NCI-H2029 (cell line): ENCODE results near the gene SOCS6.
"Not testable (repeated sequence)": the region's sequence is repeated elsewhere in the genome, so short reads cannot be mapped to it uniquely, and the experiment has no call there.

Source experiments
- DNase-seq: peaks from one replicate; lab custom pipeline; 2025; lab: John Stamatoyannopoulos, UW

Gene SOCS6

GRCh38 chr18:70359071-70359470 lies 70.2 kb downstream of the SOCS6 start:
- DNase-seq = no peak

- DNase-seq = no peak
Observed at GRCh38 chr18:70362258-70362657, 73.4 kb downstream of the SOCS6 start.

- no peak for DNase-seq
Observed at GRCh38 chr18:70363861-70364260, 75.0 kb downstream of the SOCS6 start.

GRCh38 chr18:70365361-70365760 lies 76.5 kb downstream of the SOCS6 start:
- DNase-seq = no peak

- DNase-seq = no peak
Observed at GRCh38 chr18:70366174-70366573, 77.3 kb downstream of the SOCS6 start.

- no peak for DNase-seq
Observed at GRCh38 chr18:70366670-70367069, 77.8 kb downstream of the SOCS6 start.

- not testable (repeated sequence) for DNase-seq
Observed at GRCh38 chr18:70367344-70367743, 78.5 kb downstream of the SOCS6 start.

GRCh38 chr18:70368903-70369302 lies 80.1 kb downstream of the SOCS6 start:
- no peak for DNase-seq

- DNase-seq = no peak
Observed at GRCh38 chr18:70370762-70371733, 82.2 kb downstream of the SOCS6 start.

- DNase-seq = no peak
Observed at GRCh38 chr18:70371908-70372307, 83.1 kb downstream of the SOCS6 start.

- DNase-seq = no peak
Observed at GRCh38 chr18:70372450-70373041, 83.7 kb downstream of the SOCS6 start.

- DNase-seq = no peak
Observed at GRCh38 chr18:70373042-70373519, 84.2 kb downstream of the SOCS6 start.

GRCh38 chr18:70374154-70374553 lies 85.3 kb downstream of the SOCS6 start:
- DNase-seq = no peak

- no peak for DNase-seq
Observed at GRCh38 chr18:70376137-70376913, 87.5 kb downstream of the SOCS6 start.

GRCh38 chr18:70376914-70377258 lies 88.0 kb downstream of the SOCS6 start:
- no peak for DNase-seq

- no peak for DNase-seq
Observed at GRCh38 chr18:70377317-70377799, 88.5 kb downstream of the SOCS6 start.

GRCh38 chr18:70377857-70378701 lies 89.2 kb downstream of the SOCS6 start:
- no peak for DNase-seq
